Astrocyte (in vitro differentiated cells and primary cell): ENCODE results near the gene COMMD8.

Source experiments
- EZH2 ChIP-seq: IDR thresholded peaks from 2 replicates; pipeline ENCODE4 v1.6.1; 2012; ENCODE audit warnings: mild to moderate bottlenecking, low read length, inconsistent platforms; ENCODE audit not compliant: insufficient read depth
- TF ChIP-seq, protein P1 (sequence below): IDR thresholded peaks from 2 replicates; pipeline ENCODE4 v1.5.1; 2011; ENCODE audit warnings: low read depth, mild to moderate bottlenecking, inconsistent platforms, low read length, moderate library complexity; ENCODE audit not compliant: insufficient read depth

DNA sequence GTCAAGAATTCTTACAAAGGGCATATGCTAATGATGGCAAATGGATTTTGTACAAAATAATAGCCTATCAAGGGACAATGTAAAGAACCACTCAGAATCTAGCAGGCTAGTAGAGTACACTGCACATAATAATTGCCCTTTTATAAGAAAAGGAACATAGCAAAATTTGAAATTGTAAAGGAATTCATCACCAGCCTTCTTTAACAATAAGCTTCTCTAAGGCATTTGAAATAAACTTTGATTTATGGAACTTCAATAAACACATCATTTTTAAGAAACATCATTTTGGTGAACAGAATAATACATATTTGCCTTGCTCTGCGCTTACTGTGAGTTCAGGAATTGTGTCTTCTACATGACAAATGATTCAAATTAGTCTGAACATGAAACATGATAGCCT lies 11.9 kb upstream of the COMMD8 start:
- TF ChIP-seq, protein P1, sequence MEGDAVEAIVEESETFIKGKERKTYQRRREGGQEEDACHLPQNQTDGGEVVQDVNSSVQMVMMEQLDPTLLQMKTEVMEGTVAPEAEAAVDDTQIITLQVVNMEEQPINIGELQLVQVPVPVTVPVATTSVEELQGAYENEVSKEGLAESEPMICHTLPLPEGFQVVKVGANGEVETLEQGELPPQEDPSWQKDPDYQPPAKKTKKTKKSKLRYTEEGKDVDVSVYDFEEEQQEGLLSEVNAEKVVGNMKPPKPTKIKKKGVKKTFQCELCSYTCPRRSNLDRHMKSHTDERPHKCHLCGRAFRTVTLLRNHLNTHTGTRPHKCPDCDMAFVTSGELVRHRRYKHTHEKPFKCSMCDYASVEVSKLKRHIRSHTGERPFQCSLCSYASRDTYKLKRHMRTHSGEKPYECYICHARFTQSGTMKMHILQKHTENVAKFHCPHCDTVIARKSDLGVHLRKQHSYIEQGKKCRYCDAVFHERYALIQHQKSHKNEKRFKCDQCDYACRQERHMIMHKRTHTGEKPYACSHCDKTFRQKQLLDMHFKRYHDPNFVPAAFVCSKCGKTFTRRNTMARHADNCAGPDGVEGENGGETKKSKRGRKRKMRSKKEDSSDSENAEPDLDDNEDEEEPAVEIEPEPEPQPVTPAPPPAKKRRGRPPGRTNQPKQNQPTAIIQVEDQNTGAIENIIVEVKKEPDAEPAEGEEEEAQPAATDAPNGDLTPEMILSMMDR: no peak
- no peak for TF ChIP-seq EZH2
